H9 (cell line): ENCODE measurements around the gene PTPRN2. TPM values are rescaled to one million over a fixed set of nuclear protein-coding genes. Genes with fewer than 3 reads are reported as not detected.

Experiments used
- DNase-seq: peaks from one replicate; pipeline ENCODE4 v3.0.0-alpha.2; 2017
- H2AFZ ChIP-seq: one replicate; pipeline ENCODE4 v1.6.1; 2013; ENCODE audit warnings: mild to moderate bottlenecking, low read length, control low read depth, moderate library complexity
- H2AK5ac ChIP-seq: 2 replicates; pipeline ENCODE4 v1.6.1; 2013; ENCODE audit warnings: low read length, control low read depth, mixed read lengths; ENCODE audit not compliant: insufficient read length
- H2BK120ac ChIP-seq: one replicate; pipeline ENCODE4 v1.6.1; 2013; ENCODE audit warnings: low read depth, mild to moderate bottlenecking, low read length, control low read depth, inconsistent platforms; ENCODE audit not compliant: poor library complexity, severe bottlenecking
- H2BK12ac ChIP-seq: 2 replicates; pipeline ENCODE4 v1.6.1; 2013; ENCODE audit warnings: low read length, control low read depth, mixed read lengths, low read depth; ENCODE audit not compliant: insufficient read length
- H2BK15ac ChIP-seq: 2 replicates; pipeline ENCODE4 v1.6.1; 2013; ENCODE audit warnings: low read depth, low read length, control low read depth
- H2BK20ac ChIP-seq: one replicate; pipeline ENCODE4 v1.6.1; 2013; ENCODE audit warnings: low read depth, mild to moderate bottlenecking, low read length, control low read depth, inconsistent platforms; ENCODE audit not compliant: poor library complexity, severe bottlenecking
- H2BK5ac ChIP-seq: 2 replicates; pipeline ENCODE4 v1.6.1; 2013; ENCODE audit warnings: low read length, control low read depth, mixed read lengths; ENCODE audit not compliant: insufficient read length
- H3K14ac ChIP-seq: 2 replicates; pipeline ENCODE4 v1.6.1; 2013; ENCODE audit warnings: low read length, control low read depth; ENCODE audit not compliant: insufficient read depth
- H3K18ac ChIP-seq: 2 replicates; pipeline ENCODE4 v1.6.1; 2013; ENCODE audit warnings: low read depth, mild to moderate bottlenecking, mixed read lengths, low read length, control low read depth; ENCODE audit not compliant: insufficient read length
- H3K23ac ChIP-seq: 2 replicates; pipeline ENCODE4 v1.6.1; 2013; ENCODE audit warnings: low read length, control low read depth, mixed read lengths, low read depth; ENCODE audit not compliant: insufficient read length
- H3K23me2 ChIP-seq: 2 replicates; pipeline ENCODE4 v1.6.1; 2013; ENCODE audit warnings: low read depth, mild to moderate bottlenecking, mixed read lengths, low read length, control low read depth; ENCODE audit not compliant: insufficient read length, poor library complexity, severe bottlenecking
- H3K27ac ChIP-seq: 2 replicates; pipeline ENCODE4 v1.5.1; 2013; ENCODE audit warnings: low read length, control low read depth, mixed read lengths, low read depth; ENCODE audit not compliant: insufficient read length
- H3K27me3 ChIP-seq: 2 replicates; pipeline ENCODE4 v1.6.1; 2013; ENCODE audit warnings: low read length, control low read depth, inconsistent platforms; ENCODE audit not compliant: insufficient read depth
- H3K4ac ChIP-seq: 2 replicates; pipeline ENCODE4 v1.6.1; 2013; ENCODE audit warnings: low read depth, mild to moderate bottlenecking, control low read depth, inconsistent platforms, low read length, moderate library complexity
- H3K4me1 ChIP-seq: 2 replicates; pipeline ENCODE4 v1.6.1; 2013; ENCODE audit warnings: low read length, control low read depth, inconsistent platforms; ENCODE audit not compliant: insufficient read depth
- H3K4me2 ChIP-seq: 2 replicates; pipeline ENCODE4 v1.6.1; 2013; ENCODE audit warnings: low read length, control low read depth, mixed read lengths; ENCODE audit not compliant: insufficient read length, insufficient read depth
- H3K56ac ChIP-seq: 2 replicates; pipeline ENCODE4 v1.6.1; 2013; ENCODE audit warnings: low read depth, mild to moderate bottlenecking, mixed read lengths, low read length, control low read depth; ENCODE audit not compliant: insufficient read length
- H3K79me1 ChIP-seq: 2 replicates; pipeline ENCODE4 v1.6.1; 2013; ENCODE audit warnings: low read depth, mild to moderate bottlenecking, moderate library complexity, low read length, control low read depth, inconsistent platforms; ENCODE audit not compliant: insufficient read depth, poor library complexity, severe bottlenecking
- H3K79me2 ChIP-seq: 2 replicates; pipeline ENCODE4 v1.6.1; 2013; ENCODE audit warnings: low read length, control low read depth, inconsistent platforms; ENCODE audit not compliant: insufficient read depth
- H3K9ac ChIP-seq: 2 replicates; pipeline ENCODE4 v1.6.1; 2013; ENCODE audit warnings: low read length, control low read depth, mixed read lengths; ENCODE audit not compliant: insufficient read length; ENCODE audit errors: extremely low read depth
- H3K9me3 ChIP-seq: one replicate; pipeline ENCODE4 v1.6.1; 2013; ENCODE audit warnings: low read depth, low read length, inconsistent platforms; ENCODE audit not compliant: control insufficient read depth
- H3T11ph ChIP-seq: one replicate; pipeline ENCODE4 v1.6.1; 2013; ENCODE audit warnings: mild to moderate bottlenecking, low read length, control low read depth, inconsistent platforms
- H4K20me1 ChIP-seq: one replicate; pipeline ENCODE4 v1.6.1; 2013; ENCODE audit not compliant: control insufficient read depth, insufficient read length, insufficient read depth
- H4K5ac ChIP-seq: 2 replicates; pipeline ENCODE4 v1.6.1; 2013; ENCODE audit warnings: low read depth, mild to moderate bottlenecking, mixed read lengths, low read length, control low read depth; ENCODE audit not compliant: insufficient read length
- H4K8ac ChIP-seq: replicated peaks from 2 replicates; pipeline ENCODE4 v1.6.1; 2013; ENCODE audit warnings: low read length, control low read depth, mixed read lengths, low read depth; ENCODE audit not compliant: insufficient read length
- H4K91ac ChIP-seq: 2 replicates; pipeline ENCODE4 v1.6.1; 2013; ENCODE audit warnings: low read depth, mild to moderate bottlenecking, moderate library complexity, mixed read lengths, low read length, control low read depth; ENCODE audit not compliant: insufficient read length
- H3K27ac Mint-ChIP-seq, 3 experiments: 2 replicates in 2 of 3; 3 replicates in 1 of 3; pipeline ENCODE4 v1.8.0; 2020 to 2021; ENCODE audit warnings: mixed read lengths in 3 of 3, mild to moderate bottlenecking in 1 of 3, moderate library complexity in 1 of 3
- H3K27me3 Mint-ChIP-seq: 2 replicates; pipeline ENCODE4 v1.8.0; 2021; ENCODE audit warnings: low read depth, mild to moderate bottlenecking, moderate library complexity, mixed read lengths
- H3K36me3 Mint-ChIP-seq, 3 experiments: 2 replicates in 2 of 3; 3 replicates in 1 of 3; pipeline ENCODE4 v1.8.0; 2020 to 2021; ENCODE audit warnings: low read depth in 3 of 3, mixed read lengths in 3 of 3; ENCODE audit not compliant: insufficient read depth in 1 of 3
- H3K4me1 Mint-ChIP-seq, 2 experiments: 2 replicates each; pipeline ENCODE4 v1.8.0; 2020; ENCODE audit warnings: mixed read lengths in 2 of 2
- H3K4me3 Mint-ChIP-seq, 2 experiments: 2 replicates in 1 of 2; 3 replicates in 1 of 2; pipeline ENCODE4 v1.8.0; 2020 to 2021; ENCODE audit warnings: mild to moderate bottlenecking in 2 of 2, mixed read lengths in 2 of 2, moderate library complexity in 1 of 2
- H3K9me3 Mint-ChIP-seq, 2 experiments: 2 replicates in 1 of 2; 3 replicates in 1 of 2; pipeline ENCODE4 v1.8.0; 2020; ENCODE audit warnings: mild to moderate bottlenecking in 2 of 2, mixed read lengths in 2 of 2, moderate library complexity in 1 of 2
- CTCF ChIP-seq: fragments of 200-600 bp; sonication (generic); conservative IDR thresholded peaks from 3 replicates; pipeline ENCODE4 v1.8.0; 2021; ENCODE audit warnings: antibody characterized with exemption, mild to moderate bottlenecking
- WGBS: extraction: QIAGEN DNeasy Blood & Tissue Kit; methylation state at CpG from one replicate; pipeline ENCODE4 v1.1.7; 2013; ENCODE audit warnings: missing lambda C conversion rate, low lambda C conversion rate, mixed read lengths; ENCODE audit not compliant: insufficient read length; ENCODE audit errors: extremely low coverage; 5-methylcytosine and 5-hydroxymethylcytosine counted together
- total RNA-seq: library from RNA; stranded (reverse); gene quantifications from 2 replicates; pipeline ENCODE4 v1.2.1, GENCODE V29; 2021

PTPRN2 gene
- total RNA-seq, 1 experiment from 2014 or later: 5.2 TPM

- H3K23ac ChIP-seq: no peak overlapping the region
- H3T11ph ChIP-seq: no peak overlapping the region
- no peak overlapping the region for H2BK20ac ChIP-seq
- H2AK5ac ChIP-seq: no peak overlapping the region
- no peak for TF ChIP-seq CTCF
- H3K4me3 Mint-ChIP-seq: no peak overlapping the region
- H3K18ac ChIP-seq: no peak overlapping the region
- no peaks in the 10 kb centered on the region for H3K79me1 ChIP-seq
- no peak overlapping the region for H3K4ac ChIP-seq
- no peak overlapping the region for H3K27ac ChIP-seq
- no peak overlapping the region for H2BK120ac ChIP-seq
- peaks cover 17 to 46% of the 10 kb centered on the region in 2 experiments for H3K4me1 Mint-ChIP-seq
- no peak overlapping the region for H2BK5ac ChIP-seq
- no peak for DNase-seq
- no peaks in the 10 kb centered on the region for H3K9me3 ChIP-seq
- no peak overlapping the region for H3K9ac ChIP-seq
- H3K27ac Mint-ChIP-seq: no peak overlapping the region
- peaks cover 34% of the 10 kb centered on the region for H3K23me2 ChIP-seq
- H3K4me2 ChIP-seq: no peak overlapping the region
- peaks cover 93% of the 10 kb centered on the region for H3K27me3 Mint-ChIP-seq
- H2BK15ac ChIP-seq: no peak overlapping the region
- H3K27me3 ChIP-seq: peaks cover 83% of the 10 kb centered on the region
- H3K9me3 Mint-ChIP-seq: no peaks in the 10 kb centered on the region
- no peaks in the 10 kb centered on the region; a peak in 2 of 7 replicates for H3K36me3 Mint-ChIP-seq
- H2BK12ac ChIP-seq: no peak overlapping the region
- no peak overlapping the region for H3K56ac ChIP-seq
- no peaks in the 10 kb centered on the region for H4K20me1 ChIP-seq
- no peak overlapping the region for H3K14ac ChIP-seq
- H4K91ac ChIP-seq: no peak overlapping the region
- no peak overlapping the region for H2AFZ ChIP-seq
- H3K4me1 ChIP-seq: no peaks in the 10 kb centered on the region
- no CpG with 5 or more reads among the region's 5 CpGs for WGBS
- no peak overlapping the region for H4K5ac ChIP-seq
- no peaks in the 10 kb centered on the region for H3K79me2 ChIP-seq
- H4K8ac ChIP-seq: no peak overlapping the region
These were observed 900.5 kb downstream of the PTPRN2 start for GRCh38 chr7:157687158-157687557.
